AG04450 (cell line): Measurements from ENCODE around the gene PARD6B. TPM values are rescaled to one million over a fixed set of nuclear protein-coding genes. Genes with fewer than 3 reads are reported as not detected.

Experiments used
- CTCF ChIA-PET: fragments of 300-600, 350-600 bp; formaldehyde crosslinking; extraction: SDS; loops from one replicate; lab custom pipeline; 2022; ENCODE audit warnings: antibody characterized with exemption, inconsistent platforms; lab: Charles Lee
- POLR2A ChIA-PET: fragments of 350-600 bp; formaldehyde crosslinking; extraction: SDS; loops from one replicate; lab custom pipeline; 2021; ENCODE audit warnings: antibody characterized with exemption, inconsistent platforms; lab: Yijun Ruan, JAX
- DNase-seq: peaks from one replicate; pipeline ENCODE4 v3.0.0-alpha.2; 2011; ENCODE audit warnings: low read depth, low spot score
- H3K27ac ChIP-seq: one replicate; pipeline ENCODE4 v1.5.1; 2012; ENCODE audit warnings: low read depth, low read length, control low read depth
- H3K27me3 ChIP-seq: one replicate; pipeline ENCODE4 v1.6.0; 2012; ENCODE audit warnings: low read length; ENCODE audit not compliant: control insufficient read depth, insufficient read depth
- H3K4me3 ChIP-seq: 2 replicates; pipeline ENCODE4 v1.5.1; 2011; ENCODE audit warnings: mild to moderate bottlenecking, low read depth, low read length, control low read depth
- H3K9me3 ChIP-seq: 2 replicates; pipeline ENCODE4 v1.5.1; 2012; ENCODE audit warnings: low read length; ENCODE audit not compliant: control insufficient read depth, insufficient read depth
- CTCF ChIP-seq: IDR thresholded peaks from 2 replicates; pipeline ENCODE4 v1.5.1; 2011; ENCODE audit warnings: low read depth, low read length, control low read depth, inconsistent platforms
- polyA plus RNA-seq: library from polyadenylated mRNA; depleted of rRNA; stranded (reverse); fragments of >200 nt; gene quantifications from 2 replicates; pipeline ENCODE4 v1.2.3, GENCODE V29; 2011

PARD6B gene
- polyA plus RNA-seq, 1 experiment = 0.71 TPM

GRCh38 chr20:50686821-50687220, 44.6 kb upstream of the PARD6B start:
- ChIA-PET CTCF (interaction anchor here (1.0 to 1.1 kb wide), 2 partner anchors 51 to 104 kb away, joined by 3 to 5 read pairs; no protein-coding TSS in a partner anchor), POLR2A (no interaction called here)
- Histone ChIP-seq H3K4me3 (no peak overlapping the region), H3K9me3 (no peaks in the 10 kb centered on the region; the same call in 1 of the 2 replicates), H3K27me3 (no peaks in the 10 kb centered on the region), H3K27ac (no peak overlapping the region)
- no peak for DNase-seq
- no peak for TF ChIP-seq CTCF

GRCh38 chr20:50688256-50688975, 43.0 kb upstream of the PARD6B start:
- ChIA-PET POLR2A (interaction anchor here (0.6 to 1.2 kb wide), 2 partner anchors 16 to 18 kb away, joined by 4 read pairs; no protein-coding TSS in a partner anchor), CTCF (interaction anchor here (1.7 kb wide), 1 partner anchor 25 kb away, joined by 5 read pairs; no protein-coding TSS in a partner anchor)
- Histone ChIP-seq H3K27me3 (no peaks in the 10 kb centered on the region), H3K9me3 (no peaks in the 10 kb centered on the region; the same call in 1 of the 2 replicates), H3K4me3 (no peak overlapping the region), H3K27ac (no peak overlapping the region)
- DNase-seq = no peak
- no peak for TF ChIP-seq CTCF

GRCh38 chr20:50689864-50690649, 41.3 kb upstream of the PARD6B start:
- Histone ChIP-seq H3K27me3 (no peaks in the 10 kb centered on the region), H3K27ac (peak overlapping the region; percentile 21), H3K4me3 (peak overlapping the region; percentile 69), H3K9me3 (no peaks in the 10 kb centered on the region; the same call in 1 of the 2 replicates)
- ChIA-PET CTCF (interaction anchor here (0.9 to 1.7 kb wide), 2 partner anchors 24 to 59 kb away, joined by 3 to 5 read pairs; no protein-coding TSS in a partner anchor), POLR2A (interaction anchor here (0.8 to 1.2 kb wide), 2 partner anchors 18 to 37 kb away, joined by 4 read pairs; no protein-coding TSS in a partner anchor)
- DNase-seq = no peak
- no peak for TF ChIP-seq CTCF

GRCh38 chr20:50690650-50691572, 40.5 kb upstream of the PARD6B start, which contains the start of gene RIPOR3:
Gene RIPOR3 (minus strand): TSS chr20:50691542. CDS start chr20:50691128, 414 bp downstream.
- H3K27me3 ChIP-seq = no peaks in the 10 kb centered on the region
- H3K27ac ChIP-seq = peak within 1 kb of the TSS; percentile 34
- ChIA-PET POLR2A (interaction anchor here (0.5 to 0.8 kb wide), 5 partner anchors 26 to 263 kb away, joined by 3 to 5 read pairs (median 4); no protein-coding TSS in a partner anchor), CTCF (no interaction called here)
- TF ChIP-seq CTCF = no peak
- no peak for DNase-seq
- H3K9me3 ChIP-seq = no peaks in the 10 kb centered on the region; the same call in 1 of the 2 replicates
- H3K4me3 ChIP-seq = peak within 1 kb of the TSS; percentile 69
